Central memory CD4-positive, alpha-beta T cell (primary cell): ENCODE data around the gene RGS16.

Experiments
- DNase-seq: peaks from one replicate; pipeline ENCODE4 v3.0.0; 2022

Gene RGS16

DNA sequence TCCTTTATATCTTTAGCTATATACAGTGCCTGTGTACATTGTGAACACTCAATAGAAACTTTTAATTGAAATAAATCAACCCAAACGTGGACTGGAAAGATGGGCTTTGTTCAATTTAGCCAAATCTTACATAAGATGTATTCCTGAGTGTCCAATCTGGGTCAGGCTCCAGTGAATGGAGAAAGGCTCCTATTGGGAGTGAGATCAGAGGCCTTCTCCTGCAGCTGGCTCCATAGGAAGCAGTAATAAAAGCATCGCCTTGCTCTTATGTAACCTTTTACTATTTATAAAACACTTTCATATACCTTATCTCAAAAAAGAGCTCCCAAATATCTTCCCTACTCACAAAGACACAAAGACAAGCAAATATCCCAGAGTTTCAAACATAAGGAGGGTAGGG is 24.9 kb upstream of the RGS16 start:
- DNase-seq, result no peak

DNA sequence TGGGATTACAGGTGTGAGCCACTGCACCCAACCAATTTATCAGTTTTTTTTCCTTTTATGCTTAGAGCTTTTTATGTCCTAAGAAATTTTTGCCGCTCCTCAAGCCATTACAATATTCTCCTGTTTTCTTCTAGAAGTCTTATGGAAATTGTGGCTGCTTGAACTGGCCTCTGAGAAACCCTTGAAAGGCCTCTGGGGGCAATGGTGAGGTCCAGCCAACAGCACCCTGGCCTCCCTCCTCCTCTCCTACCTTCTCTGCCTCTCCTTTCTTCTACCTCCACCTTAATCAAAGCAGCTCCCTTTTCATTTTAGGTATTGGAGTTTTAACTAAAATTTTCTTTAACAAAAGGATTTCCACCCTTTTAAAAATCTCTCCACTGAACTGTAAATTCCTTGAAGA is 24.5 kb upstream of the RGS16 start:
- DNase-seq, result no peak

DNA sequence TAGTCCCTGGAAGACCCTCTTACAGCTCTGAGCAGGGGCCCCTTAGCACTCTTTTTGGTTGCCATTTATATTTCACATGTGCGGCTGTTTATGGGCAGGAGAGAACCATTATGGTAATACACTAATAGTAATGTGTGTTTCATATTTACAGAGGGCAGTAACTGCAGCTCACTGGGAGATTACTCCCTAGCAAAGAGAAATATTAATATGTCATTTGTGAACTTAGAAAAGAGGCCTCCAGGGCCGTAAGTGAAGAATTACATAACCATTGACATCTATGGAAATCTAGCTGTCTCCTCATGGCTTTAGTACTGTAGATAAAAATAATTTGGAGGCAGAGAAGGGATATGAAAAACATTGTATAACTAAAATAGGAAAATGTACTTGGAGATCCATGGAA is 23.4 kb upstream of the RGS16 start:
- DNase-seq, result no peak

DNA sequence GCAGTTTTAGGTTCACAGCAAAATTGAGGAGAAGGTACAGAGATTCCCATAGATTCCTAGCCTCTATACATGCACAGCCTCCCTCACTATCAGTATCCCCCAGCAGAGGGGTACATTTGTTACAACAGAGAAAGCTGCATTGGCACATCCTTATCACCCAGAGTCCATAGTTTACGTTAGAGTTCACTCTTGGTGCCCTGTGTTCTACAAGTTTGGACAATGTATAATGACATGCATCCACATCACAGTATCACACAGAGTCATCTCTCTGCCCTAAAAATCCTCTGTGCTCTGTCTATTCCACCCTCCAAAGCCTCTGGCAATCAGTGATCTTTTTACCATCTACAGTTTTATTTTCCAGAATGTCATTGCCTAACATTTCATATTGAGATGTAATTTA is 22.3 kb upstream of the RGS16 start:
- no peak for DNase-seq

DNA sequence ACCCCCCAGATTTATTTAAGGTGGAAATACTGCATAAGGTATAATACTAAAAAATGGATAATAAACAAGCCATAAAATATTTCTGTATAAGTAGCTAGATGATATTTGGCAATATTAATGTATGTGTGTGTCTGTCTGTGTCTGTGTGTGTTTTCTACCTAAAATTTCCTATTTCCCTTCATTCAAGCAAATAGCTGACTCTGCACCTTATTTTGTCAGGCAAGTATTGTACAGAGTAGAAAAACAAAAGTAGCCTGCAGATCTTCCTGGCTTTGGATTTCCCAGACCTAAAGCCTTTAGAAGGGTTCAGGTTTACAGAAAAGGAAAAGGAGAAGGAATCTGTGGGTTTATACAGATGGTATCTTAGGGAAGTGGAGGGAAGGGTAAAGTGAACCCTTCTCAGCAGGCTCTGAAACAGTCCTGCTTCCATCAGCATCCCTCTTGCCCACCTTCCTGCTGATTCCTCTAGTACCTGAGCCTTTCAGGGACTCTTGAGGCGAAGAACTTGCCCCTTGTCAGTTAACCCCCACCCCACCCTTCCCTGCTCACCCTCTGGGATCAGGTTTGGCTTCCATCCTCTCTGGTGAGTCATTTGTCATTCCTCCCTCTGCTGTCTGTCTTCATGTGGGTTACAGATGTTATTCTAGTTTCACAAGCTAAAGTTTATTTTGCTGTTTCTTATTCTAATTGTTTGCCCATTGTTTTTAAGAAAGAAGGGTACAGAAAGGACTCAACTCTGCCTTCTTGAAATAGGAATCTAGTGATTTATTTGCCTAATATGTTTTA is 21.7 kb upstream of the RGS16 start:
- no peak for DNase-seq

DNA sequence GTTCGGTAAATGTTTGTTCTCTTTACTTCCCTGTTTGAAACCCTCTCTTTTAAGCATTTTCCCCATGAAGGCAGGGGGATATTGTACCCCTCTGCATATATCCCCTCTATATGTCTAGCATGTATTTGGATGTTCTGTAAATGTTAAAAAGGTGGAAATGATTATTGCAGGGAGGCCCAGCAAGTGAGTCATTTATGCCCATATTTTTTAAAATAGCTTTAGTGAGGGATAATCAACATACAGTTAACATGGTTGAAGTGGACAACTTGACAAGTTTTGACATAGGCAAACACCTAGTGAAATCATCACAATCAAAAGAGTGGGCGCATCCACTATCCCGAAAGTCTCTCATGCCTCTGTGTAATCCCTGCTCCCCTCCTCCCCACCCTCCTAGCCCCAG is 20.8 kb upstream of the RGS16 start:
- DNase-seq, result no peak

DNA sequence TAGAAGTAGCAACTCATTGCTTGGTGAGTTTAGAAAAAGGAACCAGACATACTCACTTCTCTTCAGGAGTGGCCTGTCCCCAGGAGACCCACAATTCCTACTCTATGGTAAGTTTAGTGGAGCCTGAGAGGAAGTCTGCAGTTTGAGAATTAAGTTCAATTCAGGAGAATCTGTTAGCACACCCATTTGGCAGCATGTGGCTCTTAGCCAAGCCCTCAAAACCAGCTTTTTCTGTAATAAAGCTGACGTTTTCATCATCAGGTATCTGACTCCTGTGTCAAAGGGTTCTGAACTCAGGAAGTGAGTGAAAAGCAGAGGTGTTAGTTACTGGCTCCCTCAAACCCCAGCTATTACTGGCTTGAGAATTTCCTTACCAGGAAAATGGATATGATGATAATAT is 20.4 kb upstream of the RGS16 start:
- DNase-seq, result no peak

DNA sequence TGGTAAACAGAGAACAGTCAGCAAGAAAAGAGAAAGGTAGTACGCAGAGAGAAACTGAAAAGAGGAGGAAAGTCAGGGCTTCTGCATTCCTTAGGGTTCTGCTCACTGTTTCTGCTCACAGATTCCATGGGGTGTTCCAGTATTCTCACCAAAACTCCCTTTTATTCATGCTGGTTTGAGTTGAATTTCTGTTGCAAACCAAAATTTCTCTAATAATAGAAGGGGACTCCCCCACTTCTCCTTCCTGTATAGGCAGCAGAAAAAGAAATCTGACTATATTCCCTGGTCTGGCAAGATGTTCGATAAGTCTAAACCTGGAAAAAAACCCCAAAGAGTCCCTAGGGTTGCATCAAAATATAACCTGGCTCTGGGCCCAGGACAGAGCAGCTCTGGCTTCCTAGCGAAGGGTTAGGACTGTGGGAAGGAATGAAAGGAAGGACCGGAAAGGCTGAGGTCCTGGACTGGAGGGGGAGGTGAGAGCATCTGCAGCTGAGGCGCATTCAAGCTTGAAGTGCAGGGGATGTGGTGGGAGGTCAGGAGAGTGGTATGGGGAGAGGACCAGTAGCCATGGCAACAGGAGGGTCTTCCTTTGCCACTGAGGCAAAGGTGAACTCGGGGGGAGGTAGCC is 18.8 kb upstream of the RGS16 start:
- no peak for DNase-seq

DNA sequence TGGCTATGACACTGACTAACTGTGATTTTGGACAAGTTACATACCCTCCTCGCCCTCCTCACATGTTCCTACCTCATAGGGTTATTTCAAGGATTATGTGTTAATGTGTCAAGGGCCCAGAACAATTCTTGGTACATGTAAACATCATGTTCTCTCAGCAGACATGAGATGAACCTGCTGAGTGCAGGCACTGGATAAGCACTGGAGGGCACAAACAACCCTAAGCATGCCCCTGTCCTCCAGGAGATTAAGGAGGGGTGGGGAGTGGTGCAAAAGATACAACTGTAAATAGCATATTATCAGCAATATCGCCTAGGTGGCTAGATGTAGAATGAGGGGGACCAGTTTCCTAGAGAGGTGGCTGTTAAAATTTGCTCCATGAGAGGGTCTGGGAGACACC is 17.7 kb upstream of the RGS16 start:
- DNase-seq, result no peak

DNA sequence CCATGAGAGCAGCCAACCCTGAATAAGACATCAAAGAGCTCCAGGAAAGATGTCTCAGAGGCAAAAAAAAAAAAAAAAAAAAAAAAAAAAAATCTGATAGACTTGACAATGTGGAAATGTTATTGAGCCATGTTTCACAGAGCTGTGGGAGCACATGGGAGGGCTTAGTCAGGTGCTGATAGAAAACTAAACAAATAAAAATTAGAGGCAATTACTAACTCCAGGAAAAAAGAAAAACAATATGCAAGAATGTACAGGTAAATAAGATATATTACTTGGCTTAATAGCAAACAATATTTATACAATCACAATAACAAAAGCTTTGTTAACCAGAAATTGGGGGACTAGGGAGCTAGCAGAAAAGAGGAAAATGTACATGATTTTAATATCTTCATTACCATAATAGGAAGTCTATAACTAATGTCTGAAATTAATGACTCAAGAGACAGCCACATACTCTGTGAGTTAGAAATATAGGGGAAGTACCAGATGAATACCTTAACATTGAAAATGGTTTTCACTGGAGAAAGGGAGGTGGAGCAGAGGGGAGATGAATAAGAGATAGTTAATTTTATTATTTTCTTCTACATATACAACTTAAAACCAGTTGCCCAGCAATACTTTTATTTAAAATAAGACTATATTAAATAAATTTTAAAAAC is 16.9 kb upstream of the RGS16 start:
- DNase-seq, result no peak

DNA sequence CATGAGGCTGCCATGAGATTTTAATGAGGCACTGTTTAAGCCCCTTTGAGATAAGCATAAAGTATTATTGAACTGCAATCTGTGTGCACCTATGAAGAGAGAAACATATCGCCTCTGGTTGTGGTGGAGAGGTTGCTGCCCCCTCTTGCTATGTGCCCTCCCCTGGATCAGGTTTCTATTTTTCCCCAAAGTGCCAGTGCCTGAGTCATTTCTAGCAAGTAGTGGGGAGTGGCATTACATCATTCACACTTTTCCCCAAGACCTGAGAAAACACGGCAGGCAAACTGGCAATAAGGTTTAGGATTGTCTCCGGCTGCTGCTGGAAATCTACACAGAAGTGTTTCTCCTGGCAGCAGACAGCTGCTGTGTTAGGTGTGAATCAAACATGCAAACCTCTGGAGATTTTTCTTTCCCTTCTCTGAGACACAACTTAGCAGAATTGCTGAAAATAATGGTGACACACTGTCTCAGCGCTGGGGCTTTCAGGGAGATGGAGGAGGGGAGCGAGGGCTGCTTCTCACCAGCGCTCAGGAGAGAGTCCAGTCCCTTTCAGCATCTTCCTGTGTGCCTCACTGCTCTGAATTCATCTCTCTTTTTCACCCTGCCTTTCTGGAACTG is 13.7 kb upstream of the RGS16 start:
- DNase-seq, result no peak

DNA sequence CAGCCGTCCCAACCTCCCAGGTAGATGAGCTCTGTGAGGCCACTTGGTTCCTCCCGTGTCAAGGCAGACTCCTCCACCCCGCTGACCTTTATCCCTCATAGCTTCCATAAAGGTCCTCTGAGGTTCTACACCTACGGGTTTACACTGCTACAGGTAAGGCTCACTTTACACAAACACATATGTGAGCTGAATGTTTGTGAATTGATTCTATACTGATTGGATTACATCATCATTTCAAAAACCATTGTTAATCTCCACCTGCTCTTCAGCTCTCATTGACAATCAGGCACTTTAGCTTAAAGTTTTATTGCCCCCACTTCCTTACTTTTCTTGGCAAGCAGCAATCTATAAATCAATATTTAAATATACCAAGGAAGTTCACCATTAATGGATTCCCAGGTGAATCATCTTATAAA is 12.8 kb upstream of the RGS16 start:
- no peak for DNase-seq

DNA sequence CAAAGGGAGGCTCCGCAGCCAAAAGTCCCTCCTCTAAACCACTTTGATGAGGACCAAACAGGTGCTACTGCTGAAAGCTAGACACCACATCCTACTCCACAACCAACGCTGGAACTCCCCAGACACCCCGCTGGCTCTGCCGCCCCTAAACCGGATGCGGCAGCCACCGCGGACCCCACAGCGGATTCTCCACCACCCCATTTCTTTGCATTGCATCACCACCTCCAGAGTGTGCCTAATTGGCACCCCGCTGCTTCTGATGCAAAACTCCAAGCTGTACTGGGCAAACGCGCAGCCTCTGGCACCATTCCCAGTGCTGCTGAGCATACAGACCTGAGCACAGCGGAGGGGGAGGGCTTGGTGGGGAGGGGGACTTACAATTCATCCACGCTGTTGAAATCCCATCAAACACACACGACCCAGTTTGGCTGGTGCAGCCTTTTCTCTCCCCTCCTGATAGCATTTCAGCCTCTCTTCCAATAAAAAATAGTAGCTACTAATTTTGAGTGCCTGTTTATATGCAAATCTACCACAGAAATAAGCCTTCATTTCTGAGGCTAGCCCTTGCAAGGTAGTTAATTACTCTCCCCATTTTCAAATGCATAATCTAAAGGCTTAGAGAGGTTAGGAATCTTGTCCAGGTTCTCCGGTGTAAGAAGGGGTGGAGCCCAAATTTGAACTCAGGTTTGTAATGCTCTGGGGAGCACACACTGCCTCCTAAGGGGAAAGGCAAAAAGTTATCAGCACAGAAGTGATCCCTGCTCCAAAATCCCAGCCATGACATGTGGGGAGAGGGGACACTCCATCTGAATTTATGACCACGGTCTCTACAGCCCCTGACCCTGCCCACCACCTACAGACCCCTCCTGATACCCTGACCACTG is 12.2 kb upstream of the RGS16 start:
- peak; percentile 97 for DNase-seq

DNA sequence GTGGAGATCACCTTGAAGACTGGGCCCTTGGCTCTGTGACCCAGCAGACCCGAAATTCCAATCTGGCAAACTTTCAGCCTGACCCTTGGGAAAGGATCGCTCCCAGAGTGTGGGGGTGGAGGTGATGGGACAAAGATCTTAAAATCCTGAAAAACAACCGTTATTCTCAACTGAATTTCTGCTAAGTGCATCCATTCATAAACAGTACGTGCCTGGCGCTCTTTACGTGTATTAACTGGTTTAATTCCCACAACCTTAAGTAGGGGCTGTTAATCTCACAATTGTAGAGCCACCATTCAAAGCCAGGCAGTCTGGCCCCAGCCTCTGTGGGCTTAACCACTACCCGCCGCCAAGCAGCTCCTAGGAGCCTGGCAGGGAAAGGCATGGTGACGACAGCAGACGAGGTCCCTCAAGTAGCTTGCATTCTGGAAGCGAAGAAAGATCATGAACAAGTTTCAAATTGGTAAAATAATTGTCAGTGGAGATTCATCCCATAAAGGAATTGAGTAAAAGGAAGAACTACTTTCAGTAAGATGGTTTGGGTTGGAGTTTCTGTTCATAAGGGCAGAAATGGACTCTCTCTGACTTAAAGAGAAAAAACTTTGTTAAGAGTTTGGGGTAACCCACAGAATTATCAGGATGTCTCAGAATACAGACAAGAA is 11.4 kb upstream of the RGS16 start:
- no peak for DNase-seq

DNA sequence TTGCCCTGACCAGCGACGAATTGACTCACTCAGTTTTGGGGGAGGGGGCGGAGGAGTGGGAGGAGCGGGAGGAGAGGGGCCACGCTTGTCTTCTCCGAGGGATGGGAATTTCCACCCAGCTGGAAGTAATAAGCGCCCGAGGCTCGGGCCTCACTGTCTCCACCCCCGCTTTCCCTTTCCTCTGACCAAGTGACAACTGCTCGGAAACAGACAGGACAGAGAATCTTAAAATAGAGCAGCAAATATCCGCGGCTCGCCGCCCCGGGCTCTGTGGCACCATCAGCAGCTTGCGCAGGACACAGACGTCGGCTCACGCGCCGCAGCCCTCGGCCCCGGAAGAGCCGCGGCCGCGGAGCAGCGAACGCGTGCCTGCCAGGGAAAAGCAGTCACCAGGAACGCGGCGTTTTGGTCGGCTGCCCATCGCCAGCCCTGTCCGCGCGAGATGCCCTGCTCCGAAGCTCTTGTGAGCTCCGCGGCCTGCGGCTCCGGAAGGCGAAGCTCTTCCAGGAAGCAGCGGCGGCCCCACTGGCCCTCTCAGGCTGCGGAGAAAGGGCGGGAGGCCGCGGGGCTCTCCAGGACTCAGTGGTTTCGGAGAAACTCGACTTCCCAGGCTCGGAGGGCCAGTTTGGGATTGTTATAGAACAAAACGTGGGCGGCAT is 10.7 kb upstream of the RGS16 start:
- peak; percentile 42 for DNase-seq

DNA sequence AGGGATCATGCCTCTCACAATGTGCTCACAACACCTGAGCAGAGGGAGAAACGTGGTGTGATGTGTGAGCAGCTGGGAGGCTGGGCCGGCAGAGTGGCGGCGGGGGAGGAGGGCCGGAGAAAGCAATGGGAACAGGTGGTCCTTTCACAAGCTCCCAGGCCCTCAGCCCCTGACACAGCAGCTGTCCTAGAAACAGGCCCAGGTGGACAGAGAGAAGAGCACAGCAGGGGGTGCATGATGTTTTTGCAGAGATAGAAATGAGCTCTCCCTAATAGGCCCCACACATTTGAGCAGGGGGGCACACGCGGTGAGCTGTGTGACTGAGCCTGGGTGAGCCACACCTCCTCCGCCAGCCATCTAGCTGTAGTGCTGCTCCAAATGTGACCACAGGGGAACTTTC is 7.6 kb upstream of the RGS16 start:
- DNase-seq, result no peak

DNA sequence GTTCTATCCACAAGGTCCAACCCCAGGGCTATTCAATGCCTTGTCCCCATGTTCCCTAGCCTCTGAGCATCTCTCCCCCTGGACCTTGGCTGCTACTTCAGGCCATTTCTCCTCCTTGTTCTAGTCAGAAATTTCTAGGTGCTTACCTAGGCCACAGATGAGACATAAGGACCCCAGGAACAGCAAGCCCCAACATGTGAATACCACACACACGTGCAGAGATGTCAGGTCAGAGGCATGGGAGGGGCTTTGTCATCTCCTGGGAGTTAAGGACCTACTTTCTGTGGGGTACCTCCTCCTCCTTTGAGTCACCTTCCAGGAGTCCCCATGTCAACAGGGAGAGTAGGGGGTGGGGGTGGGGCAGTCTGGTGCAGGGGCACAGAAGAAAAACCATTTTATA is 7.1 kb upstream of the RGS16 start:
- DNase-seq, result no peak

DNA sequence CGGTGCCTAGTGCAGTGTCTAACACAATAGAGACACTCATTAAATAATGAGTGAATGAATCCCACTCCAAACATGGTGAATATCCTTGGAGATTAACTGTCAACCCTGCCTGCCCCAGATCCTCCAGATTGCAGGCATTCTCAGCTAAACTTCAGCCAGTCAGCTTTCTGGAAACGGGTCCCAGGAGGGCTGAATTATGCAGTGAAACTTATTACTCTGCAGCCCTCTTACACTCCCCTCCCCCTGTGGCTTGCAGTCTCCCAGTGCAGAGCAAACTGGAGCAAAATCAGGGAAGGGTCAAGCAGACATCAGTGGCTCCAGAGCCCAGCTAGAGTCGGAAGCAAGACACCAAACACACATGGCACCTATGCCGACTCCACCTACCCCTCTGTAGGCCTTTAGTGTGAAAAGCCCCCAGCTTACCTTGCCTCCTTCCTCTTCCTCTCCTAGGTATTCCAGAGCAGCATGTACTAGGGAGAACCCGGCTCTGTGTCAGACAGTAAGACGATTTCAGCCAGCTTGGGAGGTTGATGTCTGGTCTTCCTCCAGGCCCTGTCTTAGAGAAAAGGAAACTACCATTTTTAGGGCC is 6.5 kb upstream of the RGS16 start:
- no peak for DNase-seq

DNA sequence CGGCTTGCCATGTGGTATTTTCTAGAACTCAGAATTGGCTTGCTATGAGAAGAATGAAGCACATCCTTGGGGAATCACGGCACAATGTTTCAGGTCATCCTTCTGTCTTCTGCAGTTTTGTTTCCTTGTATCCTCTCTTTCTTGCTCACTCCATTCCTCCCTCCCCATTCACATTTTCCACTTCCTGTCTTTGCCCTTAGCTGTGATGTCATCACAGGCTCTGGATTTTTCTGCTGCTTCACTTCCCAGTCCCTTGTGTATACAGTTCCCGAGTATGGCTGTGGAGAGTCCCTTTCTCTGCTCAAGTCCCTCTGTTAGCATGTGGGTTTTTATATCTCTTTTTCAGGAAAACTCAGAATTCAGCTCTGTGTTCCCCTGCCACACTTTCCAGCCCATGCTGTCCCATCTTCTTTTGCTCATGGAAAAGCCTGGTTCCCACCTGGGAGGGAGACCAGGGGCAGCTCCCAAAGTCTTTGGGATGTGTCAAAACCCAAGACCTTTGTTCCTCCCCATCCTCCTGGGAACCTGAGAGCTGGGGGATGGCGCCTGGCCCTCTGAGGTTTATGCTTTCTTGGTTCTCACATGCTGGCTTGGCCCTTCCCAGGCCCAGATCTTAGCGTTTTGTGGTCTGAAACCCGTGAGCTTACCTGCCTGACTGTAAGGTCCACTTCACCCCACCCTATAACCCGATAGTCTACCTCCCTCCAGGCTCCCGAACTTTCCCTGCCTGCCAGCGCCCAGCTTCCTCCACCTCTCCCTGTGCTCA is 4.8 kb upstream of the RGS16 start:
- no peak for DNase-seq

DNA sequence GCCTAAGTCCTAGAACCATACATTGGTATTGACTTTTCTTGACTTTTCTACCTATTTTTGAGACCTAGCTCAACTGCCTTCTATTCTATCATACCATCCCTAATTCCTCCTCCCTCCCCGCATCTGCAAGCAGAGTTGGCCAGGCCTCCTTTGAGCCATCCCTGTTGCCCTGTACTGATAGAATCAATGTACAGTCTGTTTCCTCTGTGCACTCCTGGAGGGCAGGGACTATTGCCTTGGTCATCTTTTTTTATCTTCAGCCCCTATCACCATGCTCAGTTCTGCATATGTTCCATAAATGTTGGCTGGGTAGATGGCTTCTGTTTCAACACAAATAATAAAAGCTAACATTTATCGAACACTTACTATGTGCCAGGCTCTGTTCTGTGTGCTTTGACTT is 4.0 kb upstream of the RGS16 start:
- DNase-seq, result no peak
